Measurements from ENCODE around the gene SLC41A3.
"Not testable (repeated sequence)": the region's sequence is repeated elsewhere in the genome, so short reads cannot be mapped to it uniquely, and the experiment has no call there.

Gene SLC41A3

DNA sequence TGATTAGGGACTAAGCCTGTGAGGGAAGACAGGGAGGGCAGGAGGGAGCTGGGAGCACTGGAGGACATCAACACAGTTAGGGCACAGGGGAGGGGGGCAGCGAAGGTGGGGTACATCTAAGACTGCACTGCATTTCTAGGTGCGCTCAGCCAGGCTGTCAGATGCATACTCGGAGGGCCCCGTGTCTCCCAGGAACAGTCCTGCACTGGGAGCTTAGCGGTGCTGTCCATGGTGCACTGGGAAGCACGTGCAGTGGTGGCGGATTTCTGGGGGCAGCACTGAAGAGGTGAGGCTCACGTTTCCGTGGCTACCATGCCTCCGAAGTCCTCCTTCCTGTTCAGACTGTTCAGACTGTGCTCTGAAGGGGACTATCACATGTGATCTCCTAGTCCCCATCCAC is 60.5 kb downstream of the SLC41A3 start:
- DNase-seq: no peak

DNA sequence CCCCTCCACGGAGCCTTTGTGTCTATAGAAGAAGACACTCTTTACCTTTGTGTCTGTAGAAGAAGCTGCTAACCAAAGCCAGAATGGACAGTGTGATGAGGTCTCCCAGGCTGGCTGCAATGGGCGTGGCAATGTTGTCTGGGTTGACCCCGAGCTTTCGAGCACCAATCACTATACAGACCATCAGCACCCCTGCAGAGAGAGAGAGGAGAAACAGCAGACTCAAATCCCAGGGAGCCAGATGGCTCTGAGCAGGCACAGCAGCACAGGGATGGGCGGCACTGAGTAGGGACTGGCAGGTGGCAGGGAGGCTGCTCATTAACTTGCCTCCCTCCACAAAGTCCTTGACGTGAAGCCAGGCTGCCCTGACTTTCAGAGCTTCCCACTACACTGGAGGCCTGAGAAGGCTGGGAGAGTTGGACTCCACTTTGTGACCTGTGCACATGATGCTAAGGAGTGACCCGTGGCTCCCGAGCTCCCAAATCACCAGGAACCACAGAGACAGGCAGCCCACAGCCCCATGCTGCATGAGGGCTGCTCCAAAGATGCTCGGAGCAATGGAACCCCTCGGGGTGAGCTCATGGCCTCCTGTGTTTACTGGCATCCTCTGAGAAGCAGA is 61.1 kb downstream of the SLC41A3 start:
- no peak for DNase-seq

- no peak for DNase-seq
These were observed 62.2 kb downstream of the SLC41A3 start for GRCh38 chr3:126021702-126022101.

DNA sequence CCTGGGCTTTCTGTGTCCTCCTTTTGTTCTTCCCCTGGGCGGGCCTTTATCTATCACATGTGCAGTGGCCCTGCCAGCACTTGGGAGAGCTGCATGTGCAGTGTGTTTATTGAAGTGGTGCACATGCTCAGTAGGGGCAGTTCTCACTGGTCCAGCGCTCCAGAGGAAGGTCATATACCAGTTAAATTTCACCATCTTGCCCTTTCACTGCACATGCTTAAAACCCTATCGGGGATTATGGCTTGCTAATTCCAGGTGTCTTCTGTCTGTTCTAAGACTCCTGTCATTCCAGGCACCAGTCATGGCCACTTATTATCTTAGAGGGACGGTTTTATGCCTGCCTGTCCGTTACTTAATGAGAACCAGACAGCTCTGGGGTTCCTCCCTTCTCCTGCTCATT is 62.7 kb downstream of the SLC41A3 start:
- no peak for DNase-seq

- DNase-seq: no peak
These were observed 64.2 kb downstream of the SLC41A3 start for GRCh38 chr3:126019683-126020082.

DNA sequence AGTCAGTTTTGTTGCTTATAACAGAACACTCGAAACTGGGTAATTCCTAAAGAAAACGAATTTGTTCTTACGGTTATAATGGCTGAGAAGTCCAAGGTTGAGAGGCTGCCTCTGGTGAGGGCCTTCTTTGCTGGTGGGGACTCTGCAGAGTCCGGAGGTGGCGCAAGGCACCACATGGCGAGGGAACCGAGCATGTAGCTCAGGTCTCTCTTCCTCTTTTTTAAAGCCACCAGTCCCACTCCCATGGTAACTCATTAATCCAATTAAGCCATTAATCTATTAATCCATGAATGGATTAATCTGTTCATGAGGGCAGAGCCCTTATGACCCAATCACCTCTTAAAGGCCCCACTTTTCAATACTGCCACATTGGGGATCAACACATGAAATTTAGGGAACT is 64.9 kb downstream of the SLC41A3 start:
- DNase-seq: no peak

GRCh38 chr3:126018545-126018944 is 65.4 kb downstream of the SLC41A3 start:
- no peak for DNase-seq

DNA sequence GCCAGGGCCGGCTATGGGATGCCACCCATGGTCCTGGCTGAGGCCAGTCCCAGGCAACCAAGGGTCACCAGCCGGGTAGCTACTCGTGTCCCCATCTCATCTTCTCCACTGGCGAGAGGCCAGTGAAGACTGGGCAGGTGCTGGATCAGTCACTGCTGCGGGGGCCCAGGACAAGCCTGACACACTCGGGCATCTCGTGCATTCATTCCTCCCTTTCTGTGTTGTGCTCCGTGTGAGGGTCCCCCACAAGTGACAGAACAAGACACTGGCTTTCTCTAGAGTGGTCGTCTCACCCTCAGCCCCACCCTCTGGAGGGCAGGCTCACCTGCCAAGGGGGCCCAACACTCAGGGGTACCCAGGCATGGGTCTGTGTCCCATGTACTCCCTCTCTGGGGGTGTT is 66.6 kb downstream of the SLC41A3 start:
- DNase-seq: no peak

- DNase-seq: no peak
These were observed 67.3 kb downstream of the SLC41A3 start for GRCh38 chr3:126016616-126017015.

DNA sequence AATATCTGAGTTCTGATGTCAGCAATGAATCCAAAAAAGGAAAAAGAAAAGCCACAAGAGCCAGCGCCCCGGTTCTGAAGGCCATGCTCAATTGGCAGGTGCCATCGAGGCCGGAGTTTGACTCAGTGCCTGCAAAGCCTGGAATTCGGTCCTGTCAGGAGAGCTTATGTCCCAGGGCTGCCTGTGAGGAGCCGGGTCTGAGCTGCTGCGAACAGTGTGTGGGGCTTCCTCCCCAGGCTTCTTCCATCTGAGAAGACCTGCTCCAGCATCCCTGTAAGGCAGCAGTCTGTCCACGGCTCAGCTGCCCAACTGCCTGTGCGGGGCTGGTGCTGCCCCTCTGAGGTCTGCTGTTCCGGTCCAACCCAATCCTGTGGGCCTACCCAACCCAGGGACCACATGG is 68.8 kb downstream of the SLC41A3 start:
- DNase-seq: no peak

DNA sequence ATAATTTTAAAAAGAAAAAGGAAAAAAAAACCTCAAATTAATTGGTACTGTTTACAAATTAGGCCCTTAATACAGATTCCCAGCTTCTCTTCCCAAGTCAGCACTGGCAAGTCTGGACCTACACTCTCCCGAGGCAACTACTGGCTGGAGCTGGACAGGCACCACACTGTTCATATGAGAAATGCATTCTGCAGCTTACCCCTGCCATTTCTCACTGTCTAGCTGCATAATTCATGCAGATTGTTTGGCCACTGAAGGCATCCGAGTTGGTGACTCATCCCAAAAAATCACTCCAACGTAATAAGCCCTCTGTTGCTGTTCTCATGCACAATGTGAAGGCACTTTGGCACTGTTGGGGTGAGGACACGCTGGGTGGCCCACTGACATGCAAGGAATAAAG is 69.7 kb downstream of the SLC41A3 start:
- DNase-seq: no peak

GRCh38 chr3:126013751-126014156 is 70.2 kb downstream of the SLC41A3 start:
- DNase-seq: no peak

- no peak for DNase-seq
These were observed 74.7 kb downstream of the SLC41A3 start for GRCh38 chr3:126009181-126009580.

- DNase-seq: no peak
These were observed 75.7 kb downstream of the SLC41A3 start for GRCh38 chr3:126008219-126008618.

- no peak for DNase-seq
These were observed 78.0 kb downstream of the SLC41A3 start for GRCh38 chr3:126005951-126006350.

DNA sequence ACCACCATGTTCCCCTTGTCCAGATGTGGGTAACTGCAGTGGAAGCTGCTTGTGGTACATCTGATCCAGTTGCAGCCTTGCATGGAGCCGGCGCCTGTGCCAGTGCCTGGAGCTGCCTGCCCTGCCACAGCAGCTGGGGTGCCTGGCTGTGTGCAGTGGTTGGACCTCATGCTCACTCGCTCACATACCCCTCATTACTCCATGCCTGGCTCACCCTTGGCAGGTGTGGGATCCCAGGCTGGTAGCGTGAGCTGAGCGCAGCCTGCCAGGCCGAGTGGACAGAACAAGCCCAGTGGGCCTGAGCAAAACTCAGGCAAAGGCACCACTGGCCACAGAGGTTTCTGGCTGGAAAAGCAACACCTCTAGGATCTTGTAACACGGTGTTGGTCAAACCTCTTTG is 79.2 kb downstream of the SLC41A3 start:
- no peak for DNase-seq

- DNase-seq: no peak
These were observed 79.7 kb downstream of the SLC41A3 start for GRCh38 chr3:126004217-126004616.

- DNase-seq: no peak
These were observed 80.3 kb downstream of the SLC41A3 start for GRCh38 chr3:126003447-126004190.

DNA sequence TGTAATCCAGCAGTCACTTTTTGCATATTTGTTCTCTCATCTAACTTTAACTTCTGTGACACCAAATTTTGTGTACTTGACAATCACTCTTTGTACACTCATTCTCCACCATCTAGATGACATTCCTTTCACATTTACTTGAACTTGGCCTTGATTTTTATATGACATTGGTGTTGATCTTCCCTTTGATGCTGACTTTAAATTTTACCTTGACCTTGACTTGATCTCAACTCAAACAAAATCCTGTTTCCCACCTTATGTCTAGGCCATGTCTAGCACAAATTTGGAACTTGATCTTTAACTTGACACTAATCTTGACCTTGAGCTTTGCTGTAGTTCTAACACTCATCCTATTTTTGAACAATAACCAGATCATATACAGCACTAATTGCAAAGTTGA is 81.7 kb downstream of the SLC41A3 start:
- DNase-seq: no peak

DNA sequence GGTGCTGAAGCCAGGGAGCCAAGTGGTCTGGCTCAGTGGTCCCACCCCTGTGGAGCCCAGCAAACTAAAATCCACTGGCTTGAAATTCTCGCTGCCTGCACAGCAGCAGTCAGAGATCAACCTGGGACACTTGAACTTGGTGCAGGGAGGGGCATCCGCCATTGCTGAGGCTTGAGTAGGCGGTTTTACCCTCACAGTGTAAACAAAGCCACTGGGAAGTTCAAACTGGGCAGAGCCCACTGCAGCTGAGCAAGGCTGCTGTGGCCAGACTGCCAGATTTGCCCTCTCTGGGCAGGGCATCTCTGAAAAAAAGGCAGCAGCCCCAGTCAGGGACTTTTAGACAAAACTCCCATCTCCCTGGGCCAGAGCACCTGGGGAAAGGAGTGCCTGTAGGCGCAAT is 87.2 kb downstream of the SLC41A3 start:
- not testable (repeated sequence) for DNase-seq

DNA sequence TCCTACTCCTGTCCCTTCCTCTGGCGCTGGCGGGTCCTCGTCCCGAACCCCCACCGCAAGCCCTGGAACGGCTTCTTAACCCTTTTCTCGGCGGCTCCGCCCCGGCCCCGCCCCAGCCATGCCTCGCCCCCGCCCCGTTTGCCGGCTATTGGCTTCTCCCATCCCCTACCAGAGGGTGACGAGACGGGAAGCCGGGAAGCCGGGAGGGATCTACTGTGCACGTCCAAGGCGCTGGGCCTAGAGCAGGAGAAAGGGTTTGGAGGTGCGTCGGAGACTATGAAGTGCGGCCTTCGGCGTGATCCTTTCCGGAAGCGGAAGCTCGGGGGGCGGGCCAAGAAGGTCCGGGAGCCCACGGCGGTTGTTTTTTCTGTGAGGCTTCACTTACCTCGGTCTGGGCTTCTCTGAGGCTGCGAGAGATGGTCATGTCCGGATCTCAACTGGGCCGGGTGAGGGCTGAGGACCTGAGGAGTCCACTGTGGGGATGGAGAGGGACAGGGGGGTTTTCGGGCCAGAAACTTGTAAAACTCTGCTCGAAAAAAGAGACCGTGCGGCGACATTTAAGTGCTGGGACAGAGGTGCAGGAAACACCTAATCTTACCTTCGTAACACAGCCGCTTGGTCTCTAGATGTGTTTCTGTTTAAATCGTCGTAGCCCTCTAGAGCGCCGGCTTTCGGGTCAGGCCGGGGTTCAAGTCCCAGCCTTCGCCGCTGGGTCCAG is 93.5 kb downstream of the SLC41A3 start:
- peak; percentile 90 to 97 for DNase-seq

- not testable (repeated sequence) for DNase-seq
These were observed 99.0 kb downstream of the SLC41A3 start for GRCh38 chr3:125984951-125985350.

DNA sequence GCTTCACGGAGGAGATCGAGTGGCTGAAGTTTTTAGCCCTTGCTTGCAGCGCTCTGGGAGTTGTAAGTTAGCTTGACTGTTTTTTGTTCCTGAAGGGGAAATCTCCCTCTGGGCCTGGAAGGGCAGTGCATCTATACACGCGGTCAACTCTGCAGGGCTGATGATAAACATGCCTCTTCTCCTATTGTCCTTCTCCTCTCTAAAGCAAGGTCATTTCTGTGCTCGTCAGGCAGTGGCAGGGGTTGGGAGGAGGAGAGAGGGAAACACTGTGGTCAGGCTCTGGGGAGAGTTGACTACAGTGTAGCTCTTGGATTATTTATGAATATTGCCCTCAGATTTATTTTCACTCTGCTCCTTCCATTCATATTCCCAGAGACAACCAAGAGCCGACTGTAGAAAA is 106.8 kb downstream of the SLC41A3 start:
- DNase-seq: not testable (repeated sequence)

- DNase-seq: not testable (repeated sequence)
These were observed 107.9 kb downstream of the SLC41A3 start for GRCh38 chr3:125976003-125976390.
